Left renal pelvis (tissue), 4 donors: ENCODE data around the gene PDE2A. TPM values are rescaled to one million over a fixed set of nuclear protein-coding genes. Genes with fewer than 3 reads are reported as not detected.

Experiments
- DNase-seq, 4 donors: peaks; one replicate each; pipeline ENCODE4 v3.0.0-alpha.2; 2013; ENCODE audit warnings: low read depth in 4 of 4, low spot score in 3 of 4
- polyA plus RNA-seq, 4 donors: library from polyadenylated mRNA; unstranded; fragments of 120-200 nt; gene quantifications; one replicate each; pipeline ENCODE4 v1.2.1, GENCODE V29; 2013; ENCODE audit not compliant: insufficient read length in 4 of 4

The PDE2A gene
- polyA plus RNA-seq, 4 donors, result 10.4 to 16.3 (median 13.4) TPM

DNA sequence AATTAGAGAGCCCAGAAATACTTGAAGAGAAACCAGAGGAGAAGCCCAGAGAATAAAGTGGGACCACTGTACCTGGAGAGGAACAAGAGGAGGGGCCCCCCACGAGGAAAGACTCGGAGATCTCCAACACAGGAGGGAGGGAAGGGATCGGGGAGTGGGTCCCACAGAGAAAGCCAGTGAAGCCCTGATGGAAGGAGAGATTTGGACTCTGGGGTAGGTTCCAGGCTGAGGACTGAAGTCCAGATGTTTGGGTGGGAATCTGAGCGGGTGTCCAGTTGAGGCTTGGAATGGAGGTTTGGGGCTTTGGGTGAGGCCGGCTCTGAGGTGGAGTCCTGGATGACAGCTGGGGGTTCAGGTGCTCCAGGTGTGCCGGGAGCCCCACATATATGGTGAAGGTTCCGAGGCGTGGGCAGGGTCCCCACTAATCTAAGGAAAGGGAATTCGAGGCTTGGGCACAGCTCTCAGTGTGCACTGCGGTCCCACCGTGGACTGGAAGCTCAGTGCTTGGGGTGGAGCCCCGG lies 32.6 kb downstream of the PDE2A start:
- no peak for DNase-seq

DNA sequence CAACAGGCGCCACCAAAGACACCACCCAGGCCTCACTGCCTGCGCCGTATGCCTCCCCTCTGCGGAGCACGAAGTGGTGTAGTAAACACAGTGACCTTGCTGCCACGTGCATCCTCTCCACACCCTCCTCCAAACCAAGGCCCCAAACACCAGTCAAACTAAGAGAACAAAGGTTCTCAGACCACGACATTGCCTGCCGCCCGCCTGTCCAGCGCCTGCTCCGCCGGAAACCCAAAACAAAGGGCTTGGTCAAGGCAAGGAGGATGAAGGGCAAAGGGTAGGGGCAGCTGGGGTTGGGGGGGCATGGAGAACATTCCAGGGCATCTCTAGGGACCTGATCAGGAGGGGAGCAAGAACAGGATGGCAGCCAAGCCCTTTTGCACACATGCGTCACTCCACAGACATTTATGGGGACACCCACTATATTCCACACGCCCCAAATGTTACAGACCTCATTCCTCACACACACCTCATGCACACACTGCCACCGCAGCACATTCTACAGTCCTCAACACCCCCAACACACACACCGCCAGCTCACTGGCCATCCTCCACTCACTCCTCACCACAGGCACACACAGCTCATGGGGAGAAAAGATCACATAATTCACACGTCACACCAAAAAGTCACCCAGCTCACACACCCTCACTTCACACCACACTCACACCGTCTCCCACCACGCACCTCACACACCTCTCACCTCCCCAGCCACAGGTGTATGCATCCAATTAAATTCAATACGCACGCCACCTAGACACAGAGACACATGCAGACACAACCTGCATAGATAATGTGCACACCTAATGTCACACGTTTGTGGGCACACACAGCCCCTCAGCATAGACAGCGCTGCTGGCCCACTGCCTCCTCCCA lies 34.5 kb downstream of the PDE2A start:
- DNase-seq, result no peak

DNA sequence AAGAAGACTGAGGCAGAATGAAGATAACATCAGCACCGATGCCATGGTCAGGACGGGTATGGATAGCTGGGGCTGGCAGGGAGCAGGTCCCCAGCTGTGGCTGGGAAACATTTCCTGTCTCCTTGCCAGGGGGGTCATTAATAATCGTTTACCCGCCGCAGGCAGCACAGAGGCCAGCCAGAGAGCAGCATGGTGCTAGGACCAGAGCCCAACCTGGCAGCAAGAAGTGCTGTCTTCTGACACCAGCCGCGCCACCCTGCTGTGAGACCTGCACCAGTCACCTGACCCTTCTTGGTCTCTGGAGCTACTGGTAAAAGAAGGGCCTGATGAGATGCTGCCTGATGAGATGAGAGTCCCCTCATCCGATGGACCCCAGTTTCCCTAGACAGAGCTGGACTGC lies 36.3 kb downstream of the PDE2A start:
- DNase-seq, result no peak

GRCh38 chr11:72637198-72637597 lies 37.0 kb downstream of the PDE2A start:
- no peak for DNase-seq

DNA sequence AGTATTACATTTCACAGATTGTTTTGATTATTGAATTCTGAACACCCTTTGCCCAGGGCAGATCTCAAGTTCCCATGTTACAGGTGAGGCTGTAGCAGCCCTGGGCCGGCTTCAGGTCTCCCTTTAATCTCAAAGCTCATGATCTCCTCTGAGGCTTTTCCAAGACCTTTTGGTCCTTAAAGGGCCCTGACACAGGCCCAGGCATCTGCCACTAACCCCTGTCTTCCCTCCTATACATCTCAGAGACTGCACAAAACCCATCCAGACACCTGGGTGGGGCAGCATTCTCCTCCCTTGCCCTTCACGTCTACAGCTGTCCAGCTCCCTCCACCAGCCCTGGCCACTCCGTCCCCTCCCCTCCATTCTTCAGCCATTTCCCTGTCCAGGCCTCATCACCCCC lies 37.8 kb downstream of the PDE2A start:
- DNase-seq, result no peak

- no peak for DNase-seq
Observed at GRCh38 chr11:72635933-72636332, 38.3 kb downstream of the PDE2A start.

GRCh38 chr11:72635309-72635915 lies 38.8 kb downstream of the PDE2A start:
- DNase-seq, result no peak

DNA sequence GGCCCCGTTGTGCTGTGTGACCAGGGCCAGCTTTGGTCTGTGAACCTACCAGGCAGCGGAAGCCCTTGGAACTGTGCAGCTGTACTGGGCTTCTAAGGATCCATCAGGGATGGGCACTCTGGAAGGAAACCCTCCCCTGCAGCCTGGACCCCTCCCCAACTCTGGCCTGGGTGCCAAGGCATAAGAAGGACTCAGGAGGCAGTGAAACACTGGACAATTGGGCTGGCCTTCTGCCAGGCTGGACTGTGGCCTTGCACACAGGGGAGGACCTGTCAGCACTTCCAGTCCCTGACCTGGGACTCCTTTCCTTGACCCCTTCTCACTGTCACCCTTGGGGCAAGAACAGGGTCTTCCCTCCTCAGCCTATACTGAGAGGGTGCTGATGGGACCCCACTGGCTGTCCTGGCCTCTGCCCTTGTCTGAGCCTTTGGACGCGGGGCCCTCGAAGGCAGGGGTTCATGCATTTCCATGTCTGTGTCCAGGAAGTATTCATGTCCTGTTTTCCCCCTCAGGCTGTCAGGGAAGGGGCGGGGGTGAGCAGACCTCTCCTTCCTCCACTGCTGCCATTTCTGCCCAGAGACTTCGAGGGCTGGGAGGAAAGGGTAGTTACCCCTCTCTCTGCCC lies 39.6 kb downstream of the PDE2A start:
- DNase-seq, result no peak

DNA sequence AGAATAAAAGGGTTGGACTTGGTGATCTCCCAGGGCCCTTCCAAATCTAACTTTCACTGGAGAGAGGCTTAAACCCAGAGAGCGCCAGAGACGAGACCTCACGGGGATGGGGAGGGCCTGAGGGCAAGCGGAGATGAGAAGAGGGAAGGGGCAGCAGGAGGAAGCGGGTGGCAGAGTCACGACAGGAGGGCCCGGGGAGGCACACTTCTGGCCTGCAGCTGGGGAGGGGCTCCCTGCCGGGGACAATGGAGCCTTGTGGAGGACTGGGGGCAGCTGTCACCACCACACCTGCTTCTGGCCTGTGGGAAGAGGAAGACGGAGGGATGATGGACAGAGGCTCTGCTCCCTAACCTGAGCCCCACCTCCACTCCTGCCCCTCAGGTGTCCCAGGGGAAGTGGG lies 40.2 kb downstream of the PDE2A start:
- DNase-seq, result no peak

- DNase-seq, result no peak
Observed at GRCh38 chr11:72633068-72633467, 41.2 kb downstream of the PDE2A start.

DNA sequence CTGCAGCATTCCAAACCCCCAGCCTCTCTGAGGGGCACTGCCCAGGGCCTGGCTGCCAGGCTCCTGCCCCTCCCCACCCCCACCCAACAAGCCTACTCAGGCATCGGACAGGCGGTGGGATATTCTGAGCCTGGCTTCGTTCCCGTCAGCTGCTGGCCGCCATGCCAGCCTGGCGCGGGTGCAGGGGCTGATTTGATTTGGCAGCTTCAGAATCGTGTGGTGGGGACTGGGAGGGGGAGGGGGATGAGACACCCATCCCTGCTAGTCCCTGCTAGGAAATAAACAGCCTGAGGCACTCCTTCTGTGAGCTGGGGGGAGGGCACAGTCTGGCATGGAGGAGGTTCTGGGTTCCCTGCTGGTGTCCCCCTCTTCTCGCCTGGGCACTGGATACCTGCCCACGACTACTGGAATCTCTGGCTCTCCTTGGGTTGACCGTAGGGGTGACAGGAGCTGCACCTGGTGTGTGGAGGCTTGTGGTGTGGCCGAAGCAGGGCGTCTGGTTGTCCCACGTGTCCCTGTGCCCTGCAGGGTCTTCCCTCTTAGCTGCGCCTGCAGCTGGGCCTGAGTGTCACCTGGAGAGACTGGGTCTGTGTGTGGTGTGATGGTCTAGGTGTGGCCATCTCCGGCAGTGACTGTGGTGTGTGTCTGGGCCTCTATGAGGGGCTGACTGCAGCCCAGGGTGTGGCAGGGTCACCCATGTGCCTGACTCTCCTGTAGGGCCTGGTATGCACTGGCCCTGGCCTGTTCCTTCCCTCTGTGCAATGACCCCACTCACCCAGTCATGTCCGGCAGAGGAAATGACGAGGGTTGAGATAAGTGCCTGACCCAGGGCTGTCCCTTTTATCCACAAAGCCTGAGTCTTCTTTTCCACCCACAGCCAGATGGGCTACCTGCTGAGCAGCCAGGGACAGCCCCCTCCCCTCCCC lies 42.2 kb downstream of the PDE2A start:
- no peak for DNase-seq

DNA sequence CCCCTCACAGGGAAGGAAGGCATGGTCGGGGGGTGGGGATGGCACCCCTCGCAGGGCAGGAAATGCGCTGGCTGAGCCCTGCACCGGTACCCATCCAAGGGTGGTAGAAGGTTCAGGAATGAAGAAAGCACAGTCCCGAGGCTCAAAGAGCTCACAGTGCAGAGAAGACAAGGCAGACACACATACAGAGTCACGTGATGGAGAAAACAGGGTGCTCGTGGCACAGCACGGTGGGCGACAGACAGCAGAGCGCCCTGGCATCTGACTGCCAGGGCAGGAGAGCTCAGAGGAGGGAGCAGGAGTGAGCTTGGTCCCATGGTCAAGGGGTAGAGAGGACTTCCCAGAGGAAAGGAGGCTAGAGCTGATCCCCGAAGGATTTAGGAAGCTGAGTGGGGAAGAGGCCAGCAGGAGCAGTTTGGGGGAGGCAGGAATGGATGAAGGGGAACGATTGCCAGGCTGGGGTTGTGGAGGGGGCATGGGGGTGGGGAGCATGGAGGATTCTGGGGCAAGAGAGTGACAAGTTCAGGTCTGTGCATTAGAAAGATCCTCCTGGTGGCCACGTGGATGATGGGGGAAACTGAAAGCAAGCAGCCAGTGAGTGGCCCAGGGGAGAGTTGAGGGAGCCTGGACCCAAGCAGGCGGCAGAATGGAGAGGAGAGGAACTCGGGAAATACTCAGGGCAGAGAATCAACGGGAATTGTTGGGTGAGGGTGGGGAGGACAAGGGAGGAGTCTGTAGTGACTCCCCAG lies 43.9 kb downstream of the PDE2A start:
- no peak for DNase-seq

- no peak for DNase-seq
Observed at GRCh38 chr11:72629266-72629665, 45.0 kb downstream of the PDE2A start.

GRCh38 chr11:72627594-72628281 lies 46.5 kb downstream of the PDE2A start:
- no peak for DNase-seq

GRCh38 chr11:72626414-72626936 lies 47.7 kb downstream of the PDE2A start:
- DNase-seq, result no peak

DNA sequence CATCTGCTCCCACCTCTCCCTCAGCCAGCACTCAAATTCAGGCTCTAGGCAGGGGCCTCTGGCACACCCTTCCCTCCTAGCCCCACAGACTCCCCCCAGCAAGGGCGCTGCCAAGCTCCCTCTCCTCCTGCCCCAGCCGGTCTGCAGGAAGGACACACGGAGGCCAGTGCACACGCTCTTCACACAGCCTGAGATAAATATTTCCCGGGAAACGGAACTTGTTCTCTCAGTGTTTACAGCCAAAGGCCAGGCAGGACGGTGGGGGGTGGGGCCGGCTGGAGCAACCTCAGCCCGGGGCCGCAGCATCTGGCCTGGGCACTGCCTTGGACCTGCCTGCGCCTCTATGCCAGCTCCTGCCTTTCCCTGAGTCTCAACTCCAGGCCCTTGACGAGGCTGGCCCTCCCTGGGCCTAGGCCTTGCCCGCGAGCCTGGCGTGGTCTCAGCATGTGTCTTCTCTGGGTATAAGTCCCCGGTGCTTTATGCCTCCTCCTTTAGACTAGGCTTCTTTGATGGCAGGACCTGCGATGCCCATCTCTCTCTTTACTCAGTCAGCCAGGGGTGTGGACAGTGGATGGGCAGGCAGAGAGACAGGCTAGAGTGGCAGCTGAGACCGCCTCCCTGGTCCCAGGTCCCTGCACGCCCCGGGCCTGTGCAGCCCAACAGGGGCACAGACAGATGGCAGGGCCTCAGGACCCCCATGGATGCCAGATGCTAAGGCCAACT lies 48.4 kb downstream of the PDE2A start:
- peak in 3 of 4 donors; percentile 27 to 43 (median 42) for DNase-seq

GRCh38 chr11:72624496-72625201 lies 49.6 kb downstream of the PDE2A start:
- DNase-seq, result no peak

GRCh38 chr11:72623052-72623451 lies 51.2 kb downstream of the PDE2A start:
- DNase-seq, result no peak
